Globus pallidus (tissue), 1 donor: ENCODE data around the gene EEA1.
A peak's percentile ranks its signal among the peaks of the same experiment; 100 is the strongest.

Source experiments
- DNase-seq: peaks from one replicate; pipeline ENCODE4 v3.0.0-alpha.2; 2015; ENCODE audit warnings: low spot score

The EEA1 gene

DNA sequence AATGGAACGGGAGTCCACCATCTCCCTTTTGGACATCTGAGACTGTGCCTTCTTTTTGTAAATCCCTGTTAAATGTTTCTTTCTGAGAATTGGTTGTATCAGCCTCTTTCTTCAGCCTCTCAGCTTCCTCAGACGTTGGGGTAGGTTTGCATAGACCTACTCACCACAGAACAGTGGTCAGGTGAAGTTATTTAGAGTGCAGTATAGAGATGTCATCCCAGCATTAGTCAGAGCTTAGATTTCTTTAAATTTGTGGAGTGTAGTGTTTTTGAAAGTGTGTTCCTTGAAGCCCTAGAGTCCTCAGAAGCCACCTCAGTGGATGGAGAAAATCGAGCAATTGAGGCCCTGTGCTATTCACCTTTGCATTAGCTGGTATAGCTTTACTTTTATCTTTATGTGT lies 8.9 kb upstream of the EEA1 start:
- DNase-seq, result no peak

DNA sequence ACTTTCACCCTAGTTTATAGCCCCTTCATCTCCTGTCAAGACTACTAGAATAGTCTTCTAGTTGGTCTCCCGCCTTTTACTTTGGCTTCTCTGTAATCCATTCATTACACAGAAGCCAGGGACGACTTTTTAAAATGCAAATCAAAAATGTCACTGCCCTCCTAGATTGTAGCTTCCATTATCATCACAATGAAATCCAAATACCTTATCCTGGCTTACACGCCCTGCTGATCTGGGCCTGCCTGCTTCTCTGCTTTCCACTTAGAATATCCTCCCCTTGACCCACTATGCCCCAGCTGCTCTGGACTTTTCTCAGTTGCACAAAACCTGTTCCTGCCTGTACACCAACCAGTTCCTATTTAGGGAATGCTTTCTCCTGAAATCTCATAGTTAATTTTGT lies 4.5 kb upstream of the EEA1 start:
- no peak for DNase-seq

DNA sequence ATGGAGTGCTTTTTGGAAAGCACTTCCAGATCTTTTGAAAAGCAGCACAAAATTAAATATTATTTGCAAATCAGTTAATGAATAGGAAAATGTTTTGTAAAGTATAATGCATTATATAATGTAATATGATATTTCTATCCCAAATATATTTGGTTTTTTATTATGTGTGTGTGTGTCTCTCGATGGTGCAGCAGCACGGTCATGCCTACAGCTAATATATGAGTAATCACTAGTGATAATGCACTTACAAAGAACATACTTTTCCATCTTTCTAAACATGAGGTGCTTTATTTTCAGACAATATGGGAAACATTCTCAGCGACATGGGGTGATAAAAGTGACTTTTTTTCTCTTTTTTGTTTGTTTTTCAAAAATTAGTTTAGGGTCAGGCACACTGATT lies 1.3 kb upstream of the EEA1 start:
- no peak for DNase-seq

DNA sequence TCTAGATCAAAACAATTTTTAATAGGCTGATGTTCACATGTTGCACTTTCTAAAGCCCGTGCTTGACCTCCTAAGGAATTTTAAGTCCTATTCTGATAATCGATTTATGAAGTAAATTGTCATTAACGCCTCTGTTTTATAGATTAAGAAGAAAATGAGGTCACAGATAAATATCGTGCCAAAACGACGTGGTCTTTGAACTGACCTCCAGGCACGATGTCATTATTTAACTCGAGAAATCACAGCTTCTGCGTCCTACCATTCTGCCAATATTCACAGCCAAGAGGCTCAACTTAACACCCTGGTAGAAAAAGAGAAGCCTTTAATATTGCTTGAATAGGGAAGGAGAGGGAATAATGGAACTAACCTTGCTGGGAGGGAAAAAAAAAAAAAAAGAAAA lies 888 bp upstream of the EEA1 start:
- no peak for DNase-seq

DNA sequence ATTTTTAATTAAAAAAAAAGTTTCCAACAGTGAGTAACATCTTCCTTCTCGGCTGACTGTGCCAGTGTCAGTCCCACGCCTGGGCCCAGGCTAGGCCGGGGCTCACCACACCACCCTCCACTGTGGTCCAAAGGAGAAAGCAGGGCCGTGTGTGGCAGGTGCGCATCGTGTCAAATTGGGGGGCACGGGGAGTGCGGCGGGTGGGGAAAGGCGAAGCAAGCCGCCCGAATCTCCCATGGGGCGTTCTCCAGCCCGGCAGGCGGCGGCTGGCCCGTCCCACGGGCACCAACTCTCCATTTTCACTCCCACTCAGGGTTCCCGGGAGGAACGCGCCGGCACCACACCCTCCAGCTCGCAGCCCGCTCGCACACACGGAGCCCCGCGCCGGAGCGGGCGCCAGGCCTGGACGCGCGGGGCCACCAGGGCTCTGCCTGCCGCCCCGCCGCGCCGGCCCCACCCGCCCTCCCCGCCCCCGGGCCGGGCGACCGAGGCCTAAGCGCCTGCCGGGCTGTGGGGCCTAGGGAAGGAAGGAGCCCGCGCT lies 604 bp downstream of the EEA1 start:
- DNase-seq, result peak; percentile 19

DNA sequence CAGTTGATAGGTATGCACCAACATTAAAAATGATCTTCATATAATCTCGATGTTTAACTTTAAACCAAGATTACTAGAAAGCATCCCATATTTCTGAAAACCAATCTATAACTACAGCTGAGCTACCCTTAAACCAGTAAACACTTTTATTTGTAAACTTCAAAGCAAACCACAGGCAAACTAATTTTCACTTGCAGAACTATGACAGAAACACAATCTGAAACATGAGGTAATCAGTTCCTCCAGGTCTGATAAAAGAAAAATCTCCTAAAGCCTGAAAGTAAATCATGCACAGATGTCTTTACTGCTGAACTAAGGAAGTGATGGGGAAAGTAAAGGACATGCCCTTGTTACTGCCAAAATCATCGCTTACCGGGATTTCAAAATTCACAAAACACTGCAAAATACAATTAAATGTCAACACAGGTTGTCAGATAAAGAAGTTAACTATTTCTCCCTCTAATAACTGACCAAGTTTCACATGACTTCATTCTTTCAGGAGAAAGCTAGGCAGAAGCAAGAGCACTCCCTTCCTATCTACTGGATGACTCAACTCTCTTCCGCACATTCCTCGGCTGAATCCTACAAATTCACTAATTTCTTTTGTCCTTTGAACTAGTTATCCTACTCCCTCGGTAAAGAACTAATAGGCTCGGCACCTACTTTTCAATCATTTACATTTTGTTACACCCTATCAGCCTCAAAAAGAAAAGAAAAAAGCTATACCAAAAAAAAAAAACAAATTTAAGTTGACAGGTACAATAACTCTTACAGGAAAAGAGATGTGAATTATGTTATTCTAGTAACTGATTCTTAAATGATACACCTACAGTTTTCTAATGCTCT lies 1.4 kb downstream of the EEA1 start:
- peak; percentile 16 for DNase-seq

DNA sequence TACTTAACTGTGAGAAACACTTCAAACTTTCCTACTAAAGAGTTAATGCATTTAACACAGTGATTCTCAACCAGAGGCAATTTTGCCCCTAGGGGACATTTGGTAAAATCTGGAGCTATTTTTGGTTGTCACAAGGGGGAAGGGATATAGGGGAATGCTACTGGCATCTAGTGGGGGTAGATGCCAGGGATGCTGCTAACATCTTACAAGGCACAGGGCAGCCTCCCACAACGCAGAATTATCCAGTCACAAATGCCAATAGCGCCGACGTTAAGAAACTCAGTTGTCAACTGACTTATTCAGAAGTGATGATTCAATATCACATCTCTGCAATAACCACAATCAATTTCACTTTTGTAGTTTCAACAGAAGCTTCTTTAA lies 2.0 kb downstream of the EEA1 start:
- peak; percentile 37 for DNase-seq

DNA sequence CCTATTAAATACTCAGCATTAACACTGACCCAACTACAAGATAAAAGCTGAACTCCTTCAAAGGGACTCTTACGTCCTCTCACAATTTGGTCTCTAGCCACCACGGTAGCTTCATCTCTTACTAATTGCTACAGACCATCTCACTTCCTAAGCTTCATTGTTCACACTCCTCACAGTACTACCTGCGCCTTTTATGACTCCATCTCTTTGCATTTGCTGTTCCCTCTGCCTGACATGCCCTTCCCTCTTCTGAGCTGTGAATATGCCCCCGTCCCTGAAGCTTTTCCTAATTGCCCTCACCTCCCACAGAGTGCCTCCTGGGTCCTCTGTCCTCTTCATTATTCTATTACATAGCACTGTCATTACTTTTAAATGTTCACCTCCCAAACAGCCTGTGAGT lies 2.5 kb downstream of the EEA1 start:
- DNase-seq, result no peak

DNA sequence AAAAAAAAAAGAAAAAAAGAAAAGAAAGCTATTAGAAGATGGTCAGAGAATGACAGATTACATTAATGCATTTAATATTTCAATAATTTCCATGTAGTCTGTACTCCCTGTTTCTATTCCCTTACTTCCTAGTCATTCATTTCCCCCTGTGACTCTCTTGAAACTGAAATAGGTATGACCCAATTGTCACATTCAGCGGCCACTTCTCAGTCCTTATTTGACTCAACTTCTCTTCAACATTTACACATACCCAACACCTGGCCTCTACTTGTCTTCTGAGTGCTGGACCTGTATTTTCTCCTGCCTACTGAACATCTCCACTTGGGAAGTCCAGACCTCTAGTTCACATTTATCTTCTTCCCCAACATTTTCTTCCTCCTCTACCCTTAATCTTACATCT lies 7.2 kb downstream of the EEA1 start:
- DNase-seq, result no peak

DNA sequence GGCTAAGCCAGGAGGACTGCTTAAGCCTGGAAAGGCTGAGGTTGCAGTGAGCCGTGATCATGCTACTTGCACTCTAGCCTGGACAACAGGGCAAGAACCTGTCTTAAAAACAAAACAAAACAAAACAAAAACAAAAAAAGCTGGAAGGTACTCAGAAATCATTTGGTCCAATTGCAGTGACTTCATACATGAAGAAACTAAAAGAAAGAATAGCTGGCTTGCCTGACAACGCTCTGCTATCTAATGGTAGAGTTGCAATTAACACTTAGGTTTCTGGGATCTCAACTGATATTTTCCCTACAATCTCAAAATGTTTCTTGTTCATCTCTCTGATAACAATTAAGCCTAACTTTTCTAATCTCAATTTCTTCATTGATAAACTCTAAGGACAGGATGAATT lies 13.7 kb downstream of the EEA1 start:
- no peak for DNase-seq

DNA sequence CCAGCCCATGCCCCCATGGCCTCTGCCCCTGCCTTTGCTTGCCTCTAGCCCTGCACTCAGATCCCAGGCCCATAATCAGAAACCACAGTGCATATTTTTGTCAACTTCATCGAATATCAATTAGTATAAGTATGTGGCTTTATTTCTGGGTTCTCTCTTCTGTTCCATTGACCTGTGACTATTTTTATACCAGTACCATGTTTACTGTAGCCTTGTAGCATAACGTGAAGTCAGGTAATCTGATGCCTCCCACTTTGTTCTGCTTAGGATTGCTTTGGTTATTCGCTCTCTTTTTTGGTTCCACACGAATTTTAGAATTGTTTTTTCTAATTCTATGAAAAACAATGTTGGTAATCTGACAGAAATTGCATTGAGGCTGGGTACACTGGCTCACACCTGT lies 14.9 kb downstream of the EEA1 start:
- DNase-seq, result no peak

DNA sequence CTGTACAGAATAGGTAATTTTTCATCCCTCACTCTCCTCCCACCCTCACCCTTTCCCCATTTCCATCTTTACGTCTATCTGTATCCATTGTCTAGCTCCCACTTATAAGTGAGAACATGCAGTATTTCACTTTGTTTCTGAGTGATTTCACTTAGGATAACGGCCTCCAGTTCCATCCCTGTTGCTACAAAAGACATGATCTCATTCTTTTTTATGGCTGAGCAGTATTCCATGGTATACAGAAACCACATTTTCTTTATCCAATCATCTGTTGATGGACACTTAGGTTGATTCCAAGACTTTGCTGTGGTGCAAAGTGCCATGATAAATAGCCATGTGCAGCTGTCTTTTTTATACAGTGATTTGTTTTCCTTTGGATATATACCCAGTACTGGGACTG lies 16.4 kb downstream of the EEA1 start:
- no peak for DNase-seq

DNA sequence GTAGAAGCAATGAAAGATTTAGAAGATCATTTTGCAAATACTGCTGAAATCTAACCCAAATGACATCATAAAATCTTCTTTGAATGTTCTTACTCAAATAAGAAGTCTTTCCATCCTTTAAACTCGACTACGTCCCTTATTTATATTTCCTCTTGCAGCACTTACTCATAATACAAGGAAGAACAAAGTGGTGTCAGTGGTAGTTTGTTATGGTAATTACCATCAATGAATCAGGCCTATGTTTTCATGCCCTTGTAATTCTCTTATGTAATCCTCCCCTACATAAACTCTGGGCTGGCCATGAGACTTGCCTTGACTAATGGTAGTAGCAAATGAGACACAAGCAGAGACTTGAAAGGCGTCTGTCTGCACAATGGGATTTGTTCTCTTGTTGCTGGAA lies 17.0 kb downstream of the EEA1 start:
- DNase-seq, result no peak

DNA sequence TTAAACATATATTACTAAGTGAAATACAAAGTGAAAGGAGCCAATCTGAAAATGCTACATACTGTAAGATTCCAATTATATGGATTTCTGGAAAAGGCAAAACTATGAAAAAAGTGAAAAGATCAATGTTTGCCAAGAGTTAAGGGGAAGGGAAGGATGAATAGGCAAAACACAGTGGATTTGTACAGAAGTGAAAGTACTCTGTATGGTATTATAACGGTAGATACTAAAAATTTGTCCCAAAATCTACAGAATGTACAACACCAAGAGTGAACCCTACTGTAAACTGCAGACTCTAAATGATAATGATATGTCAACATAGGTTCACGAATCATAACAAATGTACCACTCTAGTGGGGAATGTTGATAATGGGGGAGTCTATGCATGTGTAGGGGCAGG lies 17.8 kb downstream of the EEA1 start:
- DNase-seq, result no peak

DNA sequence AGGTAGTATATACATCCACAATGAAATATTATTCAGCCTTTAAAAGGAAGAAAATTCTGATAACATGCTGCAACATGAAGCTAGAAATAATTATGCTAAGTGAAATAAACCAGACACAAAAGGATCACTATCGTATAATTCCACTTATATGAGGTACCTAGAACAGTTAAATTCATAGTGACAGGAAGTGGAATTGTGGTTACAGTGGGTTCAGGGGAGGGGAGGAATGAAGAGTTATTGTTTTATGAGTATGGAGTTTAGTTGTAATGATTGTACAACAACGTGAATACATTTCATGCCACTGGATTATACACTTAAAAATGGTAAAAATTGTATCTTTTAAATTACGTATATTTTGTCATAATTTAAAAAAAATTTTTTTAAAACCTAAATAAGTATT lies 21.0 kb downstream of the EEA1 start:
- no peak for DNase-seq

DNA sequence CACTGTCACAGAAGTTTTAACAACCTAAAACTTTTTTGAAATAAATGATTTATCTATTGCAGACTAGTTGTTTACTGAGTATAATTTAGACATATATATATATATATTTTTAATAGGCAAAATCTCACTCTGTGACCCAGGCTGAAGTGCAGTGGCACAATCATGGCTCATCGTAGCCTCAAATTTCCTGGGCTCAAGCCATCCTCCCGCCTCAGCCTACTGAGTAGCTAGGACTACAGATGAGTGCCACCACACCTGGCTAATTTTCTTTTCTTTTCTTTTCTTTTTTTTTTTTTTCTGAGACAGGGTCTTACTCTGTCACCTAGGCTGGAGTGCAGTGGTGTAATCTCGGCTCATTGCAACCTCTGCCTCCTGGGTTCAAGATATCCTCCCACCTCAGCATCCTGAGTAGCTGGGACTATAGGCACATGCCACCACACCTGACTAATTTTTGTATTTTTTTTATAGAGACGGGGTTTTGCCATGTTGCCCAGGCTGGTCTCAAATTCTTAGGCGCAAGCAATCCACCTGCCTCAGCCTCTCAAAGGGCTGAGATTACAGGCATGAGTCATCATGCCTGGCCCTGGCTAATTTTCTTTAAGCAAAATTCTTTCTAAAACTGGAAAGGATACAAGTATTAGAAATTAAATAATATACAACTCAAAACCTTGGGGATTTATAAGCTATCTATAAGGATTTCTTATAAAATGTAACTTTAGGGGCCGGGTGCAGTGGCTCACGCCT lies 23.1 kb downstream of the EEA1 start:
- no peak for DNase-seq

DNA sequence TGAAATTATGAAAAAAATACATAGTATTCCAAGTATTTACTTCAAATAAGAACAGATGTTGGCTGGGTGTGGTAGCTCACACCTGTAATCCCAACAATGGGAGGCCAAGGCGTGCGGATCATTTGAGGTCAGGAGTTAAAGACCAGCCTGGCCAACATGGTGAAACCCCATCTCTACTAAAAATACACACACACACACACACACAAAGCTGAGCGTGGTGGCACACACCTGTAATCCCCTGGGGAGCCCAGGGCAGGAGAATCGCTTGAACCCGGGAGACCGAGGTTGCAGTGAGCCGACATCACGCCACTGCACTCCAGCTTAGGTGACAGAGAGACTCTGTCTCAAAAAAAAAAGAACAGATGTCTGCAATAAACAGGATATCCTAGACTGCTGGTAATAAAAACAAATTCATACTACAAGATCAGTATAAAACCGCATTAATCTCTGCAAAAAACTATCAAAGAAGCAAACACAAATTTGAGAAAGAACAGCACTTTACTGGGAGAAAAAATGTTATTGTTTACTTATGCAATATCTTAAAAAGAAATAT lies 23.8 kb downstream of the EEA1 start:
- no peak for DNase-seq

DNA sequence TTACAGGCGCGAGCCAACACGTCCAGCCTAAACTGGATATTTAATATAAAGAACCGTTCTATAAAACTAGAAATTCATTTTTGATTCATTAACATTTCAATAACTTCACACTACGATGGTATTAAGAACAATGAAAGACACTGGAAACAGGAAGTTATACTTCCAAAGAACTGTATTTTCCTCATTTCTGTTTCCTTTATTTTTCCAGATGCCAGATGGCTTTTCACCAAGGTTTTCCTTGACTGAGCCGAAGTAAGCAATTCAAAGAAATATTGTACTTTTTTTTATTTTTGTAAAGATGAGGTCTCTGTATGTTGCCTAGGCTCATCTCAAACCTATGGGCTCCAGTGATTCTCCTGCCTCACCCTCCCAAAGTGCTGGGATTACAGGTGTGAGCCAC lies 28.2 kb downstream of the EEA1 start:
- DNase-seq, result no peak

DNA sequence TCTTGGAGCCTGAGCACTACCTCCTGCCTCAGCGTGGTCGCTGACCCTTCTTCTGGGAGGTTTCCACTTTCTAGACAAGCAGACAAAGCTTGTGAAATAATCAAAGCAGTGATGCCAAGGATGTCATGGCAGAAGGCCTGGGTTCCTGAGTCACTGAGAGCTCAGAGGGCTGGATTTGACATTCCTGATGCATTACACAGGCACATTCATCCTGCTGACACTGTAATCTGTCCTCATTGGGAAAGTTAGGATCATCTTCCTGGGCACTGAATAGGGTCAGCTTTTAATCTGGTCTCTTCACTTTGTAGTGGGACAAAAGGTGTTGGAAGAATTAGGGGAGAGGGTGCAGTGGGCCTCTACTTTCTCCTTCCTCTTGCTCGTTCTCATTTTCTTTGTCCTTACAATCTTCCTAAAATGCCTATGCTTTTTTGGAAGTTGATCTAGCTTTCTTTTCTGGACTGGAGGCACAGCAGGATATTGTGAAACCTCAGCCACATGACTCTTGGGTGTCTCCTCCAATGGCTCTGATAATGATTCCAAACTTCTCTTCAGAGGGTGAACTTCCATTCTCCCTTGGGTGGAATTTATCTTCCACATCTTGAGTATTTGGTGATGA lies 29.6 kb downstream of the EEA1 start:
- peak; percentile 41 for DNase-seq

DNA sequence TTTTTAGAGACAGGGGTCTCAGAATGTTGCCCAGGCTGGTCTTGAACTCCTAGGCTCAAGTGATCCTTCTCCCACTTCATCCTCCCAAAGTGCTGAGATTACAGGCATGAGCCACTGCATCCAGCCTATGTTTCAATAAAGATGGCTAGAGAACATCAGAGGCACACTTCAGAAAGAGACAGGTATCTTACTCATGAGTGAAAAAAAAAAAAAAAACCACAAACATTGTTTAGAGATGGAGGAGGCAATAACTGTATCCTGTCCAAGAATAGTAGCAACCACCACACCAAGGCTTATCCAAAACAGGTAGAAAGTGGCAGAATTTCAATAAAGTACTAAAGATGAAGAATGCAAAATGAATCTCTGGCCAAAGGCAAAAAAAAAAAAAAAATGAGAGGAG lies 30.3 kb downstream of the EEA1 start:
- no peak for DNase-seq

DNA sequence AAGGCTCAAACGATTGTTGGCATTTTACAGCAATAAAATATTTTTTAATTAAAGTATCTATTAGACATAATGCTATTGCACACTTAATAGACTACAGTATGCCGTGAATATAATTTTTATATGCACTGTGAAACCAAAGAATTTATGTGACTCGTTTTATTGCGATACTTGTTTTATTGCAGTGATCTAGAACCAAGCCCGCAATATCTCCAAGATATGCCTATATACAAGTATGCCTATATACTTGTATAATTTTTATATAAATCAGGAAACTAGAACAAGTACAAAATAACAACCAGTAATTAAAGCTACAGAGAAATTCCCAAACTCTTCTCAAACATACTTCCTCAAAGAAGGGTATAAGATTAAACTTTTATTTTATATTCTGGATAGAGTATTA lies 31.3 kb downstream of the EEA1 start:
- no peak for DNase-seq

DNA sequence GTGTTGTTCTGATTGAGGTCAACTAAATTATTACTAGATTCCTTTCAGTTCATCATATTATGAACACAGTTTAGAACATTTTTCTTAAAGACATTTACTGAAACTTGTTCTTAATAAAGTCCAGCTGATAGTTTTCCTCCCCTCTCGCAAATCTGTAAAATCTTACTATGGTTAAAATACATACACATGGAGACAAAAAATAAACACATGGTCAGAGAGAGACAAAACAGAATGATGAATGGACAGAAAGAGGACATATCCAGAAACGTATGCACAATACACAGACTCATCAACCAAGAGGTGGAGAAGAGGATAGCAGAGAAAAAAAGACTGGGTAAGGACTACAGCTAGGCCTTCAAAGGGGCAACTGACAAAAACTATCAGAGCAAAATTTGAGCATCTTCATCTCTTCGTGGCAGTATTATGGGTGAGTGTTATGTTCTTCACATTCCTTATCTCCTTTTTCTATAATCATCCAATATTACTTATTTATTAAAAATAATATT lies 38.4 kb downstream of the EEA1 start:
- no peak for DNase-seq

DNA sequence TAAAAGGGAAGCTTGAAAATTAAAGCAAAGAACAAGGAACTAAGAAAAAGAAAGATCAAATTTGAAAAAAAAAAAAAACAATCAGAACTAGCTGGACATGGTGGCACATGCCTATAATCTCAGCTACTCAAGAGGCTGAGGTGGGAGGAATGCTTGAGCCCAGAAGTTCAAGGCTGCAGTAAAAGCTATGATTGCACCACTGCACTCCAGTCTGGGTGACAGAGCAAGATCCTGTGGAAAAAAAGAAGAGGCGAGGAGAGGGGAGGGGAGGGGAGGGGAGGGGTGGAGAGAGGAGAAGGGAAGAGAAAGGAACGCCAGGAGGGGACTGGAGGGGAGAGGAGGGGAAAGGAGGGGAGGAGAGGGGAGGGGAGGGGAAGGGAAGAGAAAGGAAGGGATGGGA lies 43.0 kb downstream of the EEA1 start:
- no peak for DNase-seq
